GM12873 (cell line): Measurements from ENCODE around the gene STX19.

Experiments
- CTCF ChIP-seq: IDR thresholded peaks from 2 replicates; pipeline ENCODE4 v1.5.1; 2012; ENCODE audit warnings: low read depth, mild to moderate bottlenecking, moderate library complexity, low read length, control low read depth; ENCODE audit not compliant: insufficient read depth; ENCODE audit errors: missing control alignments

The STX19 gene

GRCh38 chr3:93969997-93970396 lies 58.4 kb downstream of the STX19 start:
- no peak for TF ChIP-seq CTCF

GRCh38 chr3:93969443-93969842 lies 59.0 kb downstream of the STX19 start:
- no peak for TF ChIP-seq CTCF
